GM19099 (cell line): ENCODE measurements around the gene IL27RA.
A peak's percentile ranks its signal among the peaks of the same experiment; 100 is the strongest.

ENCODE experiments used
- POLR2A ChIP-seq: IDR thresholded peaks from 3 replicates; pipeline ENCODE4 v1.6.1; 2011; ENCODE audit warnings: low read depth; ENCODE audit not compliant: insufficient read length; ENCODE audit errors: extremely low read depth

The IL27RA gene

DNA sequence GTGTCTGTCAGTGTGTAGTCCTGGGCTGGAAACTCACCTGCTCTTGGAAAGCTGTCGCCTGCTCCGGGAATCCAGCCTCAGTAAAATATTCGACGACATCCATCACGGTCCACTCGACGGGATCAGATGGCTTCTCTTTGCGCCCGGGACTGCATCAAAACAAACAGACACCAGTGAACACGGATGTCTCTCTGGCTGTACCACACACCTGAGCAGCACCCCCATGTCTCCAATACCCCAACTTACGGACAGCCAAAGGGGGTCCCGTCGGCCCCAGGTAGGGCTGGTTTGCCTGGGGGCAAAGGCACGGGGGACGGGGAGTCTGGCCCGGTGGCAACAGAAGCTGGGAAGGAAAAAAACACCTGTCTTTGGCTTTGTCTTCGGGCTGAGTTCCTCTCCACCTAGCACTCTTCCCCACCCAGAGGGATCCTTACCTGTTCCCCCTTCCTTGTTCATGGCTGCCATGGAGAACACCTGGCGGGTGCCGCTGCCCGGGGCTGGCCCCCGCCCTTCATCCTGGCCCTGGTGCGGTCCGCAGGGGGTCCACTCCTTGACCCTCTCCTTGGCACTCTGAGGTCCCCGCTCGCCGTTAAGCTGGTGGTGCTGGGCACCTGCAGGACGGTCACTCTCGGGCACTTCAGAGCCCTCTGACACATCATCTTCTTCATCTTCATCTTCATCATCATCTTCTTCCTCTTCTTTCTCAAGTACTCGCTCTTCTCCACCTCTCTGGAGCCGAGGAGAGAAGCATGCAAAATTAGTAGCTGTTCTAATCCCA is 57.3 kb downstream of the IL27RA start:
- TF ChIP-seq POLR2A = no peak

DNA sequence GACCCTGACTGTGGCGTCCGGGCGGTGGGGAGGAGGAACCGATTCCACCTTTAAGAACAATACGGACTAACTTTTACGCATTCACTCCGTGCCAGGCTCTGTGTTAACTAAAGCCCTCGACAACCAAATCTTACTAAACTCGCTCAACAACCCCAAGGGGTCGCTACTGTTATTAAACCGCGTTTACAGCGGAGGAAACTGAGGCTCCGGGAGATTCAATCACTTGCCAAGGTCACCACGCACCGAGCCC is 57.8 kb downstream of the IL27RA start:
- TF ChIP-seq POLR2A = no peak

DNA sequence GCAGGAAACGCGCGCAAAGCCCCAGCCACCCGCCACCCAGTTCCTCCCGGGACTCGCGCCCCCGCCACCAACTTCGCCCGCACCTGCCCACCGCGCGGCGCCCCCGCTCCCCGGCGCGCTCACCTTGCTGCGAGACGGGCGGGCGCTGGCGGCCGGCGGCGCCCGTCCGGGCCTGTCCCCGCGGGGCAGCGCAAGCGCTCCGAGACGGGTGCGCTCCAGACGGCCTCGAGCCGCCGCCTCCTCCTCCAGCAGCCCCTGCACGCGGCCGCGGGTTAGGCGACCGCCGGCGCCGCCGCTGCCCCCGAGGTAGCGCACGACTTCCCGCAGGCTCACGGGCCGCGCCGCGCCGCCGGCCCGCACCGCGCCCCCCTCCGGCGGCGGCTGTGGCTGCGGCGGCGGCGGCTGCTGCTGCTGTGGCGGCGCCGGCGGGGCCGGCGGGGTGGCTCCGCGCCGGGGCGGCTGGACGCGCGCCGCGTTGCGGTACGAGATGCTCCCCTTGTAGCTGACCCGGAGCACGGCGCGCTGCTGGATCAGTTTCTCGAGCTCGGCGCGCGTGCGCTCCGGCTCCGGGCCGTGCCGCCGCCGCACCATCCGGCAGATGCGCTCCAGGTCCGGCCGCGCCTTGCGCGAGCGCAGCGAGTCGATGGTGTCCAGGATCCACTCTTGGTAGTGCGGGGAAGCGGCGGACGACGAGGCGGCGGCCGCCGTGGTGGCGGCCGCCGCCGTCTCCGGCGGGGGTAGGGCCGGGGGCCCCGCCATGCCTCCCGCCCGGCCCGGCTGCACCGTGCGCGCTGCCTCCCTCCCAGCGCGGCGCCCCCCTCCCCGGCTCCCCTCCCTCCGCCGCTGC is 58.3 kb downstream of the IL27RA start:
- TF ChIP-seq POLR2A = no peak

DNA sequence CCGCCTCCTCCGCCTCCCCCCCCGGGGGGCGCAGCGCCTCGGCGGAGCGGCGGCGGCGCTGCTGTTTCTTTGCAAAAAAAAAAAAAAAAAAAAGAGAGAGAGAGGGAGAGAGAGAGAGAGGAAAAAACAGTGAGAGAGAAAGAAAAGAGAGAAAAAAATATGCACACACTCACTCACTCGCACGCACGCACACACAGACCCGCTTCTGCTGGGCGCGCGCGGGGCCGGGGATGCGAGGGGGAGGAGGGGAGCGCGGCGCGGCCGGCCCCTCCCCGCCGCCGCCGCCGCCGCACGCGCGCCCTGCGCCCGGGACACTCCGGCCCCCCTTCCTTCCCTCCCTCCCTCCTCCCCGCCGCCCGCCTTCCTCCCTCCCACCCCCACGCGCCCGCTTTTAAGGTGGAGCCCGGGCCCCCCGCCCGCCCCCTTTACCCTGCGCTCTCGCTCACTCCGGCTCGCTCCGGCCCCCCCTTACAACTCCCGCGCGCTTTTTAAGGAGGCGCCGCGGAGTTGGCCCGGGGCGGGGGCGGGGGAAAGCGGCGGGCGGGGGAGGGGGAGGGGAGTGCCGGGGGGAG is 59.0 kb downstream of the IL27RA start, which contains the start of gene SAMD1:
SAMD1 (minus strand) TSS at position 243 of the 572 bp plus-strand sequence.
- no peak for TF ChIP-seq POLR2A

DNA sequence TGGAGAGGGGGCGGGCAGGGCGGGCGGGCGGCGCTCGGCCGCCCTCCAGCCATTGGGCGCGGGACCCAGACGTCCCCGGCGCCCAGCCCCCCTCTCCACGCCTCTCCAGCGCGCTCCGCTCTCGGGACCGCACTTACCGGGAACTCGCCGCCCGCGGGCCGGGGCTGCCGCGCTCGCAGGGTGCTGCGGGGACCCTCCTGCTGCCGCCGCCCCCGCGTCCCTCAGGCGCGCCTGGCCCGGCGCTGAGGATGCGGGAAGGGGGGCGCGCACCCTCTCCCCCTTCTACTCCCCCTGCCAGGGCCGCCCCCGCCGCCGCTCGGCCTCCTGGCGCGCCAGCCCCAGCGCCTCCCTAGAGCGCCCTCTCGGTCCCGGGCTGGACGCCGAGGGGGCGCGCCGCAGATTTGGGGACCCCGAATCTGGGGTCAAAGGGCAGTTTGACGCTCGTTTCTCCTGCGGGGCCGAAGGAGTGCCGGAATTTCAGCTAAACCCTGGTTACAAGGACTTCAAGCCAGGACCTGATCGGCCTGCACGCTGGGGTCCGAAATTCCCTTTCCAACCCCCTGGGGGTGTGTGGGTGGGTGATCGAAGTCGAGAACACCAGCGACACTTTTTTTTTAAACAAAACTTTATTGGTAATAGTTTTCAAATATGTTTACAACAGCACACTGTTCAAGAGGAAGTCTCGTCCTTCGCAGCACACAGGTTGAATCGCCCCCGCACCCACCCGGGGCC is 59.7 kb downstream of the IL27RA start:
- TF ChIP-seq POLR2A = peak; percentile 75

DNA sequence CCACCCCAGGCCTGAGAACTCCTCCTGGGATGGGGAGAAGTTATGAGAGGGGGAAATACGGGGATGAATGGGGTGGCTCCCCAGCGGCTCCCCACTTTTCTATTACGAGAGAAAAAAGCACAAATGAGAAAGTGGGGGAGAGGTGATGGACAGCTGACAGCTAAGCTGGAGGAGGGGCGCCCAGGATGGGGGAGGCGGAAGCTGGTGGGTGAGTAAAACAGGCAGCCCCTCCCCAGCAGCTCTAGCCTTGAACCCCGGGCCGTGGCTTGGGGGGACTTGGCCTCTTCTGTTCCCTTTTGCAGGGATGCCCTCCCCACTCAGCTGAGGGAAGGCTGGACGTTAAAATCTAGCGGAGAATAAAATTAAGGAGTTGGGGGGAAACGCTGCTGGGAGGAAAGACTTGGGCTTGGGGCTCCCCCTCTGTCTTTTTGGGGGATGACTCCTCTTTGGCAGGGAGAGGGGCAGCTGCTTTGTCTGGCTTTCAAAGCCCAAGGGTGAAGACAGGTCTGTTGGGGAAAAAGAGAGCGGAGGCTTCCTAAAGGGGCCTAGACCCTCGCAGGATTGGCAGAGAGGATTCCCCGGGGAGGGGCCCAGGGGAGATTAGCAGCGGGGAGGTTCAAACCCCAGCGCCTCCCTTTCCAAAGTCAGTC is 60.4 kb downstream of the IL27RA start:
- no peak for TF ChIP-seq POLR2A

DNA sequence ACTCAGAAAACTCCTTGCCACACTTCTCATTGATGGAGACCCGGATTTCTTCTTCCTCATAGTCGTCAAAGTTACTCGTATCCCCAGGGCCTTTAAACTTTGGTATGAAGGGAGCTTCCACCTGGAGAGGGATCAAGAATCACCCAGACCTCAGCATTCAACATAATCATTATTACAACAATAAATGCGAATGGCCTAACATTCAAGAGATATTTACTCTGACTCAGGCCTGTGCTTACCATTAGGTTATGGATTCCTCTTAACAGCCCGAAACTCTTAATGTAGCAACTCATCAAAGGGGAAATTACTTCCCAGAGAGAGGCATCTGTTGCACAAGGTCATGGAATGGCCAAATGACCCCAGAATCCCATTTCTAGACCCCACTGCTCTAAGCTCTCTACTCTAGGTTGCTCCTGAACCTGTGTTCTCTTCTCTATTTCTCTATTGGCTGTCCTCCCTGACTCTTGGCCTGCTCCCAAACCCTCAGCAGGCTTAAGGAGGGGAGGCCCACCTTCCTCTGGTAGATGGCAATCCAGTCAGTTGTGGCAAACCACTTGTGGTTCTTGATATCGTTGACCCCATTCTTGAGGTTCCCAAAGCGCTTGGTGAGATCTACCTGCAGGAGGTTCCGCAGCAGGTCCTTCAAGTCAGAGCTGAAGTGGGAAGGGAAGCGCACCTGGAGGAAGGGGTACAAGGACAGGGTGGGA is 61.7 kb downstream of the IL27RA start:
- TF ChIP-seq POLR2A = no peak

DNA sequence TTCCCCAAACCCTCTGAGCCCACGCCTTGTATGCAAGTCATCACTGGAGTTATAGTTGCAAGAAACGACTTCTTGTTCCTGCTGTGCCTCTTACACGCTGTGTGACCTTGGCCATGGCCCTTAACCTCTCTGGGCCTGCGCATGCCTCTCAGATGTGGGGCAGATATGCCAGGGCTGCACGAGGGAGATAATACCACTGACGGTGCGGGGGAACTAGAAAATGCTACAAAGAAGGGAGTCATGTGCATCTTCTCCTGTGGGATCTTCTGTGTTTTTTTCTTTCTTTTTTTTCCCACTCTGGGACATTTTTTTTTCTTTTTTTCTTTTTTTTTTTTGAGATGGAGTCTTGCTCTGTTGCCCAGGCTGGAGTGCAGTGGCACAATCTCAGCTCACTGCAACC is 63.3 kb downstream of the IL27RA start:
- no peak for TF ChIP-seq POLR2A

DNA sequence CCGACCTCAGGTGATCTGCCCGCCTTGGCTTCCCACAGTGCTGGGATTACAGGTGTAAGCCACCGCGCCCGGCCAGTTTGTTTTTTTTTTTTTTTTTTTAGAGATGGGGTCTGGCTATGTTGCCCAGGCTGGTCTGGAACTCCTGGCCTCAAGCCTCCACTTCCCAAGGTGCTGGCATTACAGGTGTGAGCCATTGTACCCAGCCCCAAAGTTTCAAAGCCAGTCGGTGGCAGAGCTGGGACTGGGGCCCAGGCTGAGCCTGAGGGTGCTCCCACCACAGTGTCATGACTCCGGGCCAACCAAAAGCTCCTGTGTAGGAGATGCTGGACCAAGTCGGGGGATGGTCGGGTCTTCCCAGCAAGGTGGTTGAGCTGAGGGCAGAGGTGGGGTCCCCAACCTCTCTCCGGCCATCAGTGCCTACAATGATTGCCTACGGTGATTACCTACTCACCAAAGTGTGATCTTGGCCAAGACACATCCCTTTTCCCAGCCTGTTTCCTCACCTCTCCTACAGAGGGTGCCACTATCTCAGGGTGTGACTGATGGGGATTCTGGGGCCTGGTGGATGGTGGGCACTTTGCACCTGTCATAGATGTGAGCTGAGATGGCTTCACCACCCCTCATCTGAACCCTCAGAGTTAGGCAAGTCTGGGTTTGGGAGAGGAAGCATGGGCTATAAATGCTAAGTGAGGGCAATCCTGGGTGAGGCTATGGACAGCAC is 64.9 kb downstream of the IL27RA start:
- no peak for TF ChIP-seq POLR2A

DNA sequence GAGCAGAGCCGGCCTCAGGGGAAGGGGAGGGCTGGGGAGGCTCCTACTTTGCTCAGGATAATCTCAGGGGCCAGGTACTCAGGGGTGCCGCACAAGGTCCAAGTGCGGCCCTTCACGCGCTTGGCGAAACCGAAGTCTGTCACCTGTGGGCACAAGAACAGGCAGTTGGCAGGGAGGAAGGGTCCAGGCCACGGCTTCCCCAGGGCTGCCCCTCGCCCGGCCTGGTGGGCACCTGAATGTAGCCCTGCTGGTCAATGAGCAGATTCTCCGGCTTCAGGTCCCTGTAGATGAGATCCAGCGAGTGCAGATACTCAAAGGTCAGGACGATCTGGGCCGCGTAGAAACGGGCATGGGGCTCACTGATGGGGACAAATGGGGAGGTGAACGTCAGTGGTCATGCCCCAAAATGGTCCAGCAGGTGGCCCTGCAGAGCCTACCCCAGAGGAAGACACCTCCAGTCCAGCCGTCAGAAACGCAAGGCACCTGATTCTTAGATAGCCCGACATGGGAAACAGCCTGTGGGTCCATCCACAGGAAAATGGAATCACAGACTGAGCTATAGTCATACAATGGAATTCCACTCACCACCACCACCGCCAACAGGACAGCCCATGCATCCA is 66.1 kb downstream of the IL27RA start:
- no peak for TF ChIP-seq POLR2A

DNA sequence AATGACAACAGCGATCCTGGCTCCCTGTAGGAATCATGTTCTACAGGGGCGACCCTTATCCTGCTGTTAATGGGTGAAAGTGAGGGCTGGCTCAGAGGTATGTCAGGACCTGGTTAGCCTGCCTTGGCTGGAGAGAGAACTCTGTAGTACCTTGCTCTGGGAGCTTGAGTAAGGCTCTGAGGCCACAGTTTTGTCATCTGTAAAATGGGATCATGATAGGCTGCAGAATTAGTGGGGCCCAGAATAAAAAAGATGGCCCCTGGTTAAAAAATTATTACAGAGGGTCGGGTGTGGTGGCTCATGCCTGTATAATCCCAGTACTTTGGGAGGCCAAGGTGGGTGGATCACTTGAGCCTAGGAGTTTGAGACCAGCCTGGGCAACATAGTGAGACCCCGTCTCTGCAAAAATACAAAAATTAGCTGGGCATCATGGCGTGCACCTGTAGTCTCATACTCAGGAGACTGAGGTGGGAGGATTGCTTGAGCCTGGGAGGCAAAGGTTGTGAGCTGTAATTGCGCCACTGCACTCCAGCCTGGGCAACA is 69.5 kb downstream of the IL27RA start:
- TF ChIP-seq POLR2A = no peak

DNA sequence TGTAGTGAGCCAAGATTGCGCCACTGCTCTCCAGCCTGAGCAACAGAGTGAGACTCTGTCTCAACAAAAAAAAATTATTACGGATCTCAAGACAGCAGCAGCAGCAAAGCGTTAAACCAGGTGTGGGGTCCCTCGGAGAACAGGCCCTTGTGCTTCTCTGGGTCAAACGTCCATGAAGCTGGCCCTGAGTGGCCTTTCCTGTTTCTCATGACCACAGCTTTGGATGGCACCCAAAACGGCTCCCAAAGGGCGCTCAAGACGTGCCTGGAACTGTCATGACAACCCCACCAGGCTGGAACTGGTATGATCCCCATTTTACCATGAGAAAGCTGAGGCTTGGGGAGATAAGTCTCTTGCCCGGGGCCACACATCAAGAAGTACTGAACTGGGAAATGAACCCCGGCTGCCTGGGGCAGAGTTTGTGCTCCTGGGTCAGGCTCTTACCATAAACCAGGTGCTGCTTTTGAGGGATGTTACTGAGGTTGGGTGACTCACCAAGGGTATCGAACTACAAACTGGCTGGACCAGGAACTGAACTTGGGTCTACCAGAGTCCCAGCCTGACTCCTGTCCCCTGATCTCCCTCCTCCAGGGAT is 70.6 kb downstream of the IL27RA start:
- TF ChIP-seq POLR2A = no peak
